GM19099 (cell line): Measurements from ENCODE around the gene PGLYRP1.

ENCODE experiments used
- POLR2A ChIP-seq: IDR thresholded peaks from 3 replicates; pipeline ENCODE4 v1.6.1; 2011; ENCODE audit warnings: low read depth; ENCODE audit not compliant: insufficient read length; ENCODE audit errors: extremely low read depth

Gene PGLYRP1

DNA sequence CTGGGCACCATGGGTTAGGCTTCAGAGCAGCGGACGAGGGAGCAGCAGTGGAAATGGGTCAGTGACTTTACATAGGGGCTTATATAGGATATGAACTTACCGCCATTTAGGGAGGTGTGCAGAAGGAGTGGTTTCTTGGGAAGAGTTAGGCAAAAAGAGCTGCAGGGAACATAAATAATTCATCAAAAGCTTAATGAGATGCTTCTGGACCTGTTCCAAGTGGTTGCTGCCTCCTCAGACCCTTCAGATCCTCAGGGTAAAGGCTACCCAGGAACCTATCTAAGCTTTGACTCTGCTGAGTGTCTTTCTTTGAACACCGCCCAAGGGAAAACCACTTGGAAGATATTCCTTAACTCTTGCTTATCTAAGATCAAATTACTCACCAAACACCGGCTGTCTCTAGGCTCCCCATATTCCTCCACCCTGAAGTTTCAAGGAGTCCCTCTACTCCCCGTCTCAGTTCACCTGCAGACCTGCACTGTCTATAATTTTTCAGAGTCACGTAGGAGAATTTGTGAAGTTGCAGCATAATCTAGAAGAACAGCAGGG is 18.2 kb upstream of the PGLYRP1 start, which contains the start of gene IGFL4:
Gene IGFL4, minus strand, starts transcription at position 51 of the 549 bp plus-strand sequence. Its CDS starts 40 bp downstream, at position 11.
- TF ChIP-seq POLR2A, result no peak

DNA sequence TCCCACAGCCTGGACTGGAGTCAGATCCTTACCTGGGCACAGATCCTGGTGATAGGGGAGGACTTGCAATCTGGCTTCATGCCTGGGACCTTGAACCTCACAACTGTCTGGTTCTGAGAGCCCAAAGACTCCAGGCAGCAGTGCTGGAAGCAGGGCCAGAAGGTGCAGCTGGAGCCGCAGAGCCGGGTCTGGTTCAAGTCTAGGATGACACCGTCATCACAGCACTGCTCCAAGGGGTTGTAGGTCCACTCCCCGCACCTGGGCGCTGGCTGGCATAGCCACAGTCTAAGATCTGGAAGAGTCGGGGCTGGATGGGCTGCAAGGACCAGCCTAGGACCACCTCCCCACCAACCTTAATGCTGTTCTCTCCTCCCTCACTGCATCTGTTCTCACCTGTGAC is 17.3 kb upstream of the PGLYRP1 start:
- TF ChIP-seq POLR2A, result no peak

DNA sequence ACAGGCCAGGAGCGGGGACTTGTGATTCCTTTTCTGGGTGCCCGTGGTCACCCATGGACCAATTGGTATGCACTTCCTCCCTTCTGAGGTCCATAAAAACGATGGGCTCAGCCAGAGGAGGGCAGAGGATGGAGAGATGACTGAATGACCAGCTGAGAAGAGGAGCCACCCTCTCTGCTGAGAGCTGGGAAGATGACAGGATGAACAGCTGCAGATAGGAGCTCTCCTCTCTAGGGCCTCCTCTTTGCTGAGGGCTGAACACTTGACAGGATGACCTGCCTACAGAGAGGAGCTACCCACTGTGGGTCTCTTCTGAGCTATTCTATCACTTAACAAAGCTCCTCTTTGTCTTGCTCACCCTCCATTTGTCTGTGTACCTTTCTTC is 13.9 kb upstream of the PGLYRP1 start:
- TF ChIP-seq POLR2A, result no peak

DNA sequence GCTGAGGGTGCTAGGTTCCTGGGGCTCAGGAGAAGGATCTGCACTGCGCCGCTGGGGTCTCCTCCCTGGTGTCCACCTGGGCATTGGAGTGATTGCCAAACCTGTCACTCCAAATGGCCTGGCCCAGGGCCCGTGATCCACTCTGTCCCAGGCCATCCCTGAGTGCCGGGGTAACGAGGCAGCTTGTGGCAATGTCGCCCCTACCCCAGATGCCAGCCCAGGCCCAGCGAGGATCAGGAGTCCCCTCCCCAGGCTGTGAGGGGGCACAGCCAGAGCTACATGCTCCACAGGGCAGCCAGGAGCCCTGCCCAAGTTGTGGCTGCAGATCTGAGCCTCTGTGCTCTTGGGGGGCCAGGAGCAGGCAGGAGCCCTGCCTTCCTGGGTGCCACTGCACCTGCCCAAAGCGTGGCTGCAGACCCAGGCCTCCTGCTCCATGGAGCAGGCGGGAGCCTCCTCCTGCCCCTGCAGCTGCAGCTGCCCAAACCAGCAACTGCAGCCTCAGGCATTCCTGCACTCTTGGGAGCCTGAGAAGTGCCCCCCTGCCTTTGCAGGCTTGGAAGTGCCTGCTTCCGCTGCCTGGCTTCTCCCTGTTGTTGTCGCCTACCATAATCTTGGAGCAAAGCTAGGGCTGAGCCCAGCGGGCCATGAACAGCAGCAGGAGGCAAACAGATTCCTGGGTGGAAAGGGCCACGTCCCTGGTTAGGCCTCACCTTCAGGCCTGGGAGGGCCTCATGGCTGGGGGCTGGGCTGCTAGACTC is 13.3 kb upstream of the PGLYRP1 start:
- TF ChIP-seq POLR2A, result no peak

DNA sequence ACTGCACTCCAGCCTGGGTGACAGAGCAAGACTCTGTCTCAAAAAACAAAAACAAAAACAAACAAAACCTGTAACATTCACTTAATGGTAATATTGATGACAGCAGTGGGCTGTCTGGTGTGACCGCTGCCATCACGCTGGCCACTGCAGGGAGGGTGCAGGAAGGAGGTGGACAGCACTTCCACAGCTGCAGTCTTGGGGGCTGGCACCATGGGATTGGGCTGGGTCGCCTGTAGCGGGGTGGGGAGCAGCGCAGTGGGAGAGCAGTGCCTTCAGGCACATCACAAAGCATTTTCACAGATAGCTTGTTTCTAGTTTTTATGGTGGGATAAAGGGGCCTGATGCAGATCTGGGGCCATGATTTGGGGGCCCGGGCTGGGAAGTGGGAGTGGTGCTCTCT is 12.7 kb upstream of the PGLYRP1 start:
- no peak for TF ChIP-seq POLR2A

DNA sequence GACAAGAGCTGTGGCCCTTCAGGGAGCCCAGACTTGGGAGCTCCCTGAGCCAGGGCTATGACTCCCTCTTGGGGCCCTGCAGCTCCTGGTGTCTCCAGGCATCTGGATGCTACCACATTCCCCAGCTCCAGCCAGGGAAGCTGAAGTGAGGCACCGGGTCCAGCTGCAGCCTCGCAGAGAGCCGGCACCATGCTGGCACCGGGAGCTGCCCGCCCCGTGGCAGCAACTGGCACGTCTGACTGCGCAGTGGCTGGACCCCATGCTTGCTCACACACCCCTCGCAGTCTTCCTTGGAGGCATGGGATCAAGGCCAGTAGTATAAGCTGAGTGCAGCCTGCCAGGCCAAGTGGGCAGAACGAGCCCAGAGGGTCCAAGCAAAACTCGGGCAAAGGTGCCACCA is 10.5 kb upstream of the PGLYRP1 start:
- TF ChIP-seq POLR2A, result no peak

DNA sequence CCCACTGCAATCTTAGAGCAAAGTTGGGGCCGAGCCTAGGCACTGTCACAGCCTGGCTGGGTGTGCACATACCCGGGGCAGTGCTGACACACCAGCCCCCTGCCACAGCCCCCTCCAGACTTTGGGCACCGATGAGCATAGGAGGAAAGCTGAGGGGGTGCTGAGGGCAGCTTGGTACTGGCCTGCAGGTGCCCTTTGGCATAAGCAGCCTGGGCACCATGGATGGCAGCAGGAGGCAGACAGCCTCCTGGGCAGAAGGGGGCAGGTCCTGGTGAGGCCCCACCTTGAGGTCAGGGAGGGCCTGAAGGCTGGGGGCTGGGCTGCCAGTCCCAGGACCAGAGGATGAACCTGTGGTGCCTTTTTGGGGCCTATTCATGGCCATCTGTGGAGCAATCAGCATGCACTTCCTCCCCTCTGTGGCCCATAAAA is 9.8 kb upstream of the PGLYRP1 start:
- no peak for TF ChIP-seq POLR2A

DNA sequence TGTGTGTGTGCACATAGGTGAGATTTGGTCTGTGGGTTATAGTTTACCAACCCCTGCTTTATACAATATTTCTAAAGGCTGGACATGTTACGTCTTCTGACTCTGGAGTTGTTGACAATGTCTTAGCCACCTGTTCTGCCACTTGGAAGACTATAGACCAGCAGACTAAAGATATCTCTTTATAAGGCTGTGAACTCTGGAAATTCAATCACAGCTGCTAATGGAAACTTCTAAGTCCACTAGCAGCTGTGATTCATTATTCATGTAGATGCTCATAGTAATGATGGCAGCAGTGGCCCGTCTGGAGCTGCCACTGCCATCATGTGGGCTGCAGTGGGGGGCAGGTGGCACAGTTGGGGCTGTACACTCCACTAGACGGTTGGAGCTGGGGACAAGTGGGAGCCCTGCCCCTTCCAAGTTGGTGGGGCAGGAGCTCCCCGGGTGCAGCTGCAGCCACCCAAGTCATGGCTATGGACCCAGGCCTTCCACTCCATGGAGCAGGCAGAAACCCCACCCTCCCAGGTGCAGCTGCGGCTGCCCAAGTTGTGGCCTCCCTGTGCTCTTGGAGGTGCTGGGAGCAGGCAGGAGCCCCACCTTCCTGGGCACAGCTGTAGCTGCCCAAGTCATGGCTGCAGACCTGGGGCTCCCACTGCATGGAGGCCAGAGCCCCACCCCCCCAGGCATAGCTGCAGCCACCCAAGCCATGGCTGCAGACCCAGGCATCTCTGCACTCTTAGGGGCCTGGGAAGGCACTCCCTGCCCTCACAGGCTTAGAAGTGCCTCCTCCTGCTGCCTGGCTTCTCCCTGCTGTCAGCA is 9.1 kb upstream of the PGLYRP1 start:
- no peak for TF ChIP-seq POLR2A

DNA sequence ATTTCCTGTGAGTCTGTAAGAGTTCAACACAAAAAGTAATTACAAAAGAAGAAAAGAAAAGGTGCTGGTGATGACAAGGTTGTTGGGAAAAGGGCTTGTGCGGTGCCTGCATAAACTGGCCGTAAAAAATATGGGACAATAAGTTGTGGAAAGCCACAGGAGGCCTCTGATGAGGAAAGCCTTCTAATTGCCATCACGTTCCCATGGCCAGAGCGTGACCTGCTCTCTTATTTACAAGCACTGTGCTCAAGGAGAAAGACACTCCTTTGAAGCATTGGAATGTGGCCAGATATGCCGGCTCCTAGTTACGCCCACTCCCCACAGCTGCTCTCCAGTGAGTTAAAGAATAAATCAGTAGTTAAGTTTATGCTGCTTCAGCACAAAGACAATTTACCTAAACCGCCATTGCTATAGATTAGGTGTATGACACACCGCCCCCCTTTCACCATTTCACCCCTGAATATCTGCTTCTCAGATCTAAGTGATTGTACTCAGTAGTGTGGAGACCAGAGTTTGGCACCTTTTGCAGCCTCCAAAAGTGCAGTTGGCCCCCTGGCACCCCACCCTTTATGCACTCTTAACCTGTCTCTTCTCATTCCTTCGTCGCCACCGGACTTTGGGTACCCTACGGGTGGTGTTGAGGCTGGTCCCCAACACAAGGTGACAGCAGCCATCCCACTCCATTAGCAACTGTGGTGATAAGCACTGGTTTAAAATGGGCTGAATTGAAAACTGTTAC is 8.1 kb upstream of the PGLYRP1 start:
- TF ChIP-seq POLR2A, result no peak

DNA sequence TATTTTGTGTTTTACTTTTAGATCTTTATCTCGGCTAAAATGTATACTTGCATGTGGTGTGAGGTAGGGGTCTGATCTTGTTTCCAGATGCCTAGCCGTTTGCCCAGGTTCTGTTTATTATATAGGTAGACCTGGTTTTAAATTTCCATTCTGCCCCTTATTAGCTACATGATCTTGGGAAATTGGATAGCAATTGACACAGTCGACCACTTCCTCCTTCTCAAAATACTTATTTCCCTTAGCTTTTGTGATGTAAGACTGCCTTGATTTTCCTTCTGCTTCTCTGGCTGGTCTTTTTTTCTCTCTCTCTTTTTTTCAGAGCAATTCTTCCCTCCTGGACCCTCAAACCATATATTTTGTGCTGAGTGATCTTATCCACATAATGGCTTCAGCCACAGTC is 3.0 kb upstream of the PGLYRP1 start:
- TF ChIP-seq POLR2A, result no peak

DNA sequence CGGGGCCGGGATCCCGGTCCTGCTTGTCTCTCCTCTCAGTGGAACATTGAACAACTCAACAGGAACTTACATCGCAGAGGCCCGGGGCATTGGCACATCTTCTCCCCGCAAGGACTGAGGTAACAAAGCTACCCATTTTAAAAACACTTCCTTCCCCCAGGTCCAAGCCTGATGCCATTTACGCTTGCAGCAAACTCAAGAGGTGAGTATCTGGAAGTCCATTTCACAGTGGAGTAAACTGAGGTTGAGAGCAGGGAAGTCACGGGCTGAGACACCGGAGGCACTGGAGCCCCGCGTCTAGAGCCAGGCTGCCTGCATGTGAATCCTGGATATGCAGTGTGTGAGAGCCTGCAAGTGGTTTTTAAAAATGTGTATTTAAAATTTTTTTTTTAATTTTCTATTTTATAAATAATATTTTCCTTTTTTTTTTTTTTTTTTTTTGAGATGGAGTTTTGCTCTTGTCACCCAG is 492 bp upstream of the PGLYRP1 start:
- TF ChIP-seq POLR2A, result no peak

DNA sequence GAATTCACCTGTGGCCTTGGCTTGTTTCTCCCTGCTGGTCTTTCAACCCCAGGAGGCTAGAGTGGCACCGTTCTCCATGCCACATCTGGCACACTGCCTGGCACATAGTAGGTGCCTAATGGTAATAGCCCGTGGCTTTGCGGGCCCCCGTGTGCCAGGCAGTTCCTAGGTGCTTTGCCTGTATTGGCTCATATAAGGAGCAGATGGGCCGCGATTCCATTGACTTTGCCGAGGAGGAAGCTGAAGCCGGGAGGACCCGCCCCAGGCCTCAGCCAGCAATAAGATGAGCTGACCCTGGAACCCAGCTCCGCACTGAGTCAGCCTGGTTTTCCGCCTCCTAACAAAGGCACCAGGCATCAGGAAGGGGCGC is 807 bp downstream of the PGLYRP1 start:
- TF ChIP-seq POLR2A, result no peak

DNA sequence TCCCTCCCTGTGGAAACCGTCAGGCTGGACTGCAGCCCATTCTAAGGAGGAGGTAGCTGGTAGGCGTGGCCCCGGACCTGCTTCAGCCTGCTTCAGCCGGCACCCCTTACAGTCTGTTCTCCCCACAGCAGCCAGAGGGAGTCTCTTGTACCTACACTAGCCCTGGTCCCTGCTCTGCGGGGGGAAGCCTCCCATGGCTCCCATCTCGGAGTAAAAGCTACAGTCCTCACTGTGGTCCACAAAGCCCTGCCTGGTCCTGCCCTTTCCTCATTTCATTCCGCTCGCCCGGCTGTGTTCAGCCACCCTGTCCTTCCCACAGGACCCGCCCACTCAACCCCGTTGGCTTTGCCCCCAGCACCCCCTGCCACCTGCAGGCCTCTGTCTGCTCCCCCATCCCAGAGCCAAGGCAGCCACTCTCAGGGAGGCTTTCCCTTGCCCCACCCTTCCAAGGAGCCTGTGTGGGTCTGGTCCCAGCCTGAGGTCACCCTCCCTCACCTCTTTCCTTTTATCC is 1.3 kb downstream of the PGLYRP1 start:
- TF ChIP-seq POLR2A, result no peak

DNA sequence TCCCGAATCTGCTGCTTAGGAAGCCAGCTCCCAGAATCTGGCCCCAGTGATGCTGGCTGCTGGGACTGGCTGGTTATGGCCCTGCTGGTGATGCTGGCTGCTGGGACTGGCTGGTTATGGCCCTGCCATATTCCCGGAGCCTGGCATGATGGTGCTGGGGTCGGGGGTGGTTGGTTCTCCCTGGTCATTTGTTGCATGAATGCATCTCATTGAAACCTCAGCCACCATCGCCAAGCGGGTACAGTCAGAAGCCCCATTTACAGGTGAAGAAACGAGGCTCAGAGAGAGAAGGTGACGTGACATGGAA is 2.1 kb downstream of the PGLYRP1 start:
- no peak for TF ChIP-seq POLR2A

DNA sequence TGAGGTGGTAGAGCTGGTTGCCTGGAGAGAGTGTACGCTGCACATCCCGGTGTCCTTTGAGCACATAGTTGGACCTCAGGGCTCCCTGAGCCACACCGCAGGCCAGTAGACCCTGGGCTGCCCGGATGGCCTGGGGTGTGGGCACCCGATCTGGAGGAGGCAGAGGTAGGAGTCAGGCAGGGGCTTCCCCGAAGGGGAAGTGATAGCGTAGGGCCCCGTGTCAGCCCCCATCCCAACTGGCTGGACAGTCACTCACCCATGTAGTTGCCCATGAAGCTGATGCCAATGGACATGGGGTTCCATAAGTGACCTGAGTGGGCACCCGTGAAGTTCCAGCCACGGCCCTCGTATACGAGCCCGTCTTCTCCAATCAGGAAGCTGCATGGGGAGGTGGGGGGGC is 3.6 kb downstream of the PGLYRP1 start:
- TF ChIP-seq POLR2A, result no peak
